Measurements from ENCODE around the gene LETM1.

The LETM1 gene

GRCh38 chr4:1763070-1763549 is 92.8 kb downstream of the LETM1 start:
- TF ChIP-seq CTCF (IDR thresholded peaks at IDR 0.05; ENCODE audit: control insufficient read depth, extremely low read depth, insufficient read depth): no peak
- no peak for DNase-seq (ENCODE audit: low read depth)
- H3K4me3 ChIP-seq (ENCODE audit: low read depth, low read length): no peak overlapping the region

GRCh38 chr4:1762264-1763010 is 93.5 kb downstream of the LETM1 start:
- DNase-seq (ENCODE audit: low read depth): no peak
- TF ChIP-seq CTCF (IDR thresholded peaks at IDR 0.05; ENCODE audit: control insufficient read depth, extremely low read depth, insufficient read depth): no peak
- no peak overlapping the region for H3K4me3 ChIP-seq (ENCODE audit: low read depth, low read length)

All from LNCaP clone FGC (cell line).